ENCODE measurements around the gene ENTPD2. TPM values are rescaled to one million over a fixed set of nuclear protein-coding genes. Genes with fewer than 3 reads are reported as not detected.
A peak's percentile ranks its signal among the peaks of the same experiment; 100 is the strongest.

Gene ENTPD2
- total RNA-seq, 4 donors from 2014 or later, result 7.0 to 21.0 (median 18.1) TPM

GRCh38 chr9:137050570-137050969 lies 3.3 kb downstream of the ENTPD2 start:
- peaks cover 3 to 69% (median 35%) of the 10 kb centered on the region in 4 donors for H3K4me1 ChIP-seq
- H3K36me3 ChIP-seq, result no peaks in the 10 kb centered on the region
- no peaks in the 10 kb centered on the region for H3K9me3 ChIP-seq
- H3K4me3 ChIP-seq, result no peak overlapping the region
- WGBS, 2 donors, result 65 to 80% methylated on average over 2 to 5 of the region's 5 CpGs
- H3K27me3 ChIP-seq, result peaks cover 0 to 39% of the 10 kb centered on the region in 2 donors
- H3K27ac ChIP-seq, result peak overlapping the region in 1 of 4 donors; percentile 37
- TF ChIP-seq, protein P1, sequence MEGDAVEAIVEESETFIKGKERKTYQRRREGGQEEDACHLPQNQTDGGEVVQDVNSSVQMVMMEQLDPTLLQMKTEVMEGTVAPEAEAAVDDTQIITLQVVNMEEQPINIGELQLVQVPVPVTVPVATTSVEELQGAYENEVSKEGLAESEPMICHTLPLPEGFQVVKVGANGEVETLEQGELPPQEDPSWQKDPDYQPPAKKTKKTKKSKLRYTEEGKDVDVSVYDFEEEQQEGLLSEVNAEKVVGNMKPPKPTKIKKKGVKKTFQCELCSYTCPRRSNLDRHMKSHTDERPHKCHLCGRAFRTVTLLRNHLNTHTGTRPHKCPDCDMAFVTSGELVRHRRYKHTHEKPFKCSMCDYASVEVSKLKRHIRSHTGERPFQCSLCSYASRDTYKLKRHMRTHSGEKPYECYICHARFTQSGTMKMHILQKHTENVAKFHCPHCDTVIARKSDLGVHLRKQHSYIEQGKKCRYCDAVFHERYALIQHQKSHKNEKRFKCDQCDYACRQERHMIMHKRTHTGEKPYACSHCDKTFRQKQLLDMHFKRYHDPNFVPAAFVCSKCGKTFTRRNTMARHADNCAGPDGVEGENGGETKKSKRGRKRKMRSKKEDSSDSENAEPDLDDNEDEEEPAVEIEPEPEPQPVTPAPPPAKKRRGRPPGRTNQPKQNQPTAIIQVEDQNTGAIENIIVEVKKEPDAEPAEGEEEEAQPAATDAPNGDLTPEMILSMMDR (IDR thresholded peaks at IDR 0.05), result no peak
- TF ChIP-seq POLR2A (IDR thresholded peaks at IDR 0.05) (no peak), EP300 (IDR thresholded peaks at IDR 0.05) (no peak)
- DNase-seq (ENCODE audit: low spot score in 2 of 2), result no peak

GRCh38 chr9:137049544-137050449 lies 4.1 kb downstream of the ENTPD2 start:
- no peak for TF ChIP-seq EP300 (IDR thresholded peaks at IDR 0.05)
- TF ChIP-seq, protein P1 (IDR thresholded peaks at IDR 0.05), result peak; percentile 35 to 71 (median 41)
- TF ChIP-seq POLR2A (IDR thresholded peaks at IDR 0.05), result no peak
- H3K4me3 ChIP-seq, result no peak overlapping the region
- H3K27ac ChIP-seq, result peak overlapping the region in 1 of 4 donors; percentile 37
- 55 to 60% methylated on average over 25 to 37 of the region's 38 CpGs for WGBS, 2 donors
- peak in 1 of 2 donors; percentile 57 for DNase-seq (ENCODE audit: low spot score in 2 of 2)
- no peaks in the 10 kb centered on the region for H3K9me3 ChIP-seq
- peaks cover under 1 to 69% (median 33%) of the 10 kb centered on the region in 4 donors for H3K4me1 ChIP-seq
- no peaks in the 10 kb centered on the region for H3K36me3 ChIP-seq
- peaks cover 0 to 39% of the 10 kb centered on the region in 2 donors for H3K27me3 ChIP-seq

DNA sequence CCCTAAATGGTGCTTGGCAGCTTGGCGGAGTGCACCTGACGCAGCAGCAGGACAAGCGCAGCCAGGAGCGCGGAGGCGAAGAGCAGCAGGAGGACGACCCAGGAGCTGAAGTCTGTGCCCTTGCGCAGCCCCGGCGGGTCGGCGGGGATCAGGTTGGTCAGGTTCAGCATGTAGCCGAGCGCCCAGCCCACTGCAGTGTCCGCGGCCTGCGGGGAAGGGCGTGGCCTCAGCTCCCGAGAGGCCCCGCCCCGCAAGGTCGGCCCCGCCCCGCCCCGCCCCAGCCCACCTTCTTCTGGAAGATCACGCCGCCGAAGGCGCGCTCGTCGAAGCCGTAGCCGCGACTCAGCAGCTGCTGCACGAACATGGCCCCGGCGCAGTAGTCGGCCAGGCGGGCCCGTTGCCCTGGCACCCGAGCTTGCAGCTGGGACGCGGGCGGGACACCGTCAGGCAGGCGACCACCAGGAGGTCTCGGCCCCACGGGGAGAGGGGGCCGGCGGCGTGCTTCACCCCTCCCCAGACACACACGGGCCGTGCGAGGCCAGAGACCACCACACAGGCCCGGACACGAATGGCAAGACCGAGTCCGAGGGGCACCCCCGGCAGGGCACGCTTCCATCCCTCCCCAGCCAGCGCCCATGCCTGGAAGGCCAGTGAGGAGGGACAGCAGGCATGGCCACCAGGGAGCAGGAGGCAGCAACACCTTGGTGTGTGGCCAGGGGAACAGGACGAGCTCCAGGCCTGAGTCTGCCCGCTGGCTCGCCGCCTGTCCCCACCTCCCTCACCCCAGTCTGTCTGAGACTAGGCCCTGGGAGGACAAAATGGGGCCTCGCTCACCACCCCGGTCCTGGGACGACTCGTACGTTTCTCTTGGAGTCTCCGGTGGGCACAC lies 5.0 kb downstream of the ENTPD2 start:
- no peak for DNase-seq (ENCODE audit: low spot score in 2 of 2)
- Histone ChIP-seq H3K4me3 (no peak overlapping the region), H3K36me3 (no peaks in the 10 kb centered on the region), H3K27ac (no peak overlapping the region), H3K9me3 (no peaks in the 10 kb centered on the region), H3K27me3 (peaks cover 0 to 34% of the 10 kb centered on the region in 2 donors), H3K4me1 (peaks cover 0 to 69% (median 33%) of the 10 kb centered on the region in 4 donors)
- no peak for TF ChIP-seq POLR2A (IDR thresholded peaks at IDR 0.05)
- TF ChIP-seq, protein P1 (IDR thresholded peaks at IDR 0.05), result no peak
- WGBS, 2 donors, result 55 to 74% methylated on average over 40 to 43 of the region's 72 CpGs

DNA sequence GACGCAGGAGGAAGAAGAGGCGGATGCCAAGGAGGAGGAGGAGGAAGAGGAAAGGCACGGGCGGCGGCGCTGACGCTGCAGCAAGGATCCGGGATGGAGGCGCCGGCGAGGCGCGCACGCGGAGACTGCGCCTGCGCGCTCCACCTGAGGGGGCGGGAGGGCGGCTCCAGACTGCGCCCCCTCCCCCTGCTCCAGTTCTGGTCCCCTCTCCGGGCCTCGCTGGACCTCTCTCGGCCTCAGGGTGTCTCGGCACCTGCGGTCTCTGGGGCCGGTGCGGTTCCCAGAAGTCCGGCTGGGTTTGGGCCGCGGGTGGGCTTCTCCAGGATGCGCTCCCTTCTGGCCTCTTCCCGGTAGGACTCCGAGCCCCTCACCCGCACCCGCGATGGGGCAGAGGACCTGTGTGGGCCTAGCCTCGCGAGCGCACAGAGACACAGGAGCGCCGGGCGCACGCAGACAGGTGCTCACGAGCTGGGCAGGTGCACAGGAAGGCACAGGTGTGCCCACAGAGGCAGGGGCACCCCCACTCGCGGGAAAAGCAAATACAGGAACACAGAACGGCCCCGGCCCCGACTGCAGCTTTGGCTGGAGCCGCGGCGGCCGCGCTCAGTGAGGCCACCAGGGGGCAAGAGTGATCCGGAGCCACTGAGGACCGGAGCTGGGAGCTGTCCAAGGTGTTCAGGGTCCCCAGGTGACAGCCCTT lies 7.6 kb downstream of the ENTPD2 start, which contains the start of gene NPDC1:
NPDC1 (minus strand) TSS at position 90 of the 700 bp plus-strand sequence. CDS start 188 bp downstream, outside the sequence.
- H3K4me3 ChIP-seq, result peak within 1 kb of the TSS; percentile 25 to 76 (median 60)
- 0% methylated on average over 33 to 57 of the region's 57 CpGs for WGBS, 2 donors
- no peaks in the 10 kb centered on the region for H3K9me3 ChIP-seq
- H3K36me3 ChIP-seq, result peaks cover 0 to 9% (median 0%) of the 10 kb centered on the region in 3 donors
- peaks cover 0 to 55% (median 25%) of the 10 kb centered on the region in 4 donors for H3K4me1 ChIP-seq
- peaks cover 0 to 19% of the 10 kb centered on the region in 2 donors for H3K27me3 ChIP-seq
- H3K27ac ChIP-seq, result peak within 1 kb of the TSS in 3 of 4 donors; percentile 51 to 75 (median 56)
- peak in 1 of 2 donors; percentile 78 for DNase-seq (ENCODE audit: low spot score in 2 of 2)
- TF ChIP-seq, protein P1 (IDR thresholded peaks at IDR 0.05), result peak; percentile 84 to 94 (median 91)
- TF ChIP-seq POLR2A (IDR thresholded peaks at IDR 0.05) (no peak), EP300 (IDR thresholded peaks at IDR 0.05) (no peak)

All from tibial nerve (tissue), 4 donors.